Transverse colon (tissue), 4 donors: ENCODE data around the gene CADM4.

Source experiments
- POLR2A ChIP-seq: fragments of 450-650 bp; IDR thresholded peaks from one replicate; pipeline ENCODE4 v1.6.1; 2016; ENCODE audit warnings: antibody characterized with exemption, mild to moderate bottlenecking, moderate library complexity
- POLR2AphosphoS5 ChIP-seq, 3 donors: sonication (generic); formaldehyde crosslinking; IDR thresholded peaks; one replicate each; pipeline ENCODE4 v1.6.1; 2016; ENCODE audit warnings: antibody characterized with exemption in 3 of 3
- TF ChIP-seq, protein P1 (sequence below), 5 experiments: fragments of 200-600 bp in 3 of 5; fragments of 450-650 bp in 2 of 5; sonication (generic) in 3 of 5; IDR thresholded peaks; 1 replicate in 2 of 5; 2 replicates in 3 of 5; pipeline ENCODE4 v1.5.1; 2016 to 2017; ENCODE audit warnings: antibody characterized with exemption in 5 of 5, inconsistent platforms in 3 of 5, mild to moderate bottlenecking in 2 of 5, moderate library complexity in 1 of 5

DNA sequence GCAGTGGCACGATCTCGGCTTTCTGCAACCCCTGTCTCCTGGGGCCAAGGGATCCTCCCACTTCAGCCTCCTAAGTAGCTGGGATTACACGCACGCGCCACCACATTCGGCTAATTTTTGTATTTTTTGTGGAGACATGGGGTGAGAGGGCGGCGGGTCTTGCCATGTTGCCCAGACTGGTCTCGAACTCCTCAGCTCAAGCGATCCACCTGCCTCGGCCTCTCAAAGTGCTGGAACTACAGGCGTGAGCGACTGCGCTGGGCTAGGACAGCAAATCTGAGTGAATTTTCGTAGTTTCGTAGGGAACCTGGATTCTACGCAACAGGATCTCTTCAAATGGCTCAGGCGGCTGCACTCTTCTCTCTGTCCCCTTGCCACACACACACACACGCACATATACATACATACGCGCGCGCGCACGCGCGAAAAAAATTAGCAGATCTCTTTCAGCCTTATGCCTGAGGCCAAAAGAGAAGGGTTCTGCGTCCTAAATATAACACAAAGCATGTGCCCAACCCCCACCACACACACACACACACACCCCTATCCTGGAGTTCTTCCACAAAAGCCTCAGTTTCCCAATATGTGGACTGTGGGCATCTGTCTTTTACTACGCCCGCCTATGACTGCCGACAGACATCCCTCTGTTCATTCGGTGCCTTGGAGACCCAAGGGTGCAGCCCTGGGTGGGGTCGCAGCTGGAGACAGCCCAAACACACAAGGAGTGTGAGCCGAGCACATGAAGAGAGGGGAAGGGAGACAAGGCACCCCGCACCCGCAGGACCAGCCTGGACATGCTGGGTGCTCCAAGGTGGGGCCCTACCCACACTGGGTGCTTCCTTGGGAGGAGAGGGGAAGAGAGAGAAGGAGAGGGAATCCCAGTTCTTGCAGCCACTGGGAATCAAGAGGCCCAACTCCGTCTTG is 63.4 kb downstream of the CADM4 start:
- TF ChIP-seq, protein P1, sequence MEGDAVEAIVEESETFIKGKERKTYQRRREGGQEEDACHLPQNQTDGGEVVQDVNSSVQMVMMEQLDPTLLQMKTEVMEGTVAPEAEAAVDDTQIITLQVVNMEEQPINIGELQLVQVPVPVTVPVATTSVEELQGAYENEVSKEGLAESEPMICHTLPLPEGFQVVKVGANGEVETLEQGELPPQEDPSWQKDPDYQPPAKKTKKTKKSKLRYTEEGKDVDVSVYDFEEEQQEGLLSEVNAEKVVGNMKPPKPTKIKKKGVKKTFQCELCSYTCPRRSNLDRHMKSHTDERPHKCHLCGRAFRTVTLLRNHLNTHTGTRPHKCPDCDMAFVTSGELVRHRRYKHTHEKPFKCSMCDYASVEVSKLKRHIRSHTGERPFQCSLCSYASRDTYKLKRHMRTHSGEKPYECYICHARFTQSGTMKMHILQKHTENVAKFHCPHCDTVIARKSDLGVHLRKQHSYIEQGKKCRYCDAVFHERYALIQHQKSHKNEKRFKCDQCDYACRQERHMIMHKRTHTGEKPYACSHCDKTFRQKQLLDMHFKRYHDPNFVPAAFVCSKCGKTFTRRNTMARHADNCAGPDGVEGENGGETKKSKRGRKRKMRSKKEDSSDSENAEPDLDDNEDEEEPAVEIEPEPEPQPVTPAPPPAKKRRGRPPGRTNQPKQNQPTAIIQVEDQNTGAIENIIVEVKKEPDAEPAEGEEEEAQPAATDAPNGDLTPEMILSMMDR (IDR thresholded peaks at IDR 0.05), result no peak
- no peak for TF ChIP-seq POLR2AphosphoS5 (IDR thresholded peaks at IDR 0.05)
- TF ChIP-seq POLR2A, result no peak
